ENCODE measurements around the gene ARHGEF4. TPM values are rescaled to one million over a fixed set of nuclear protein-coding genes. Genes with fewer than 3 reads are reported as not detected.

The ARHGEF4 gene
- polyA plus RNA-seq, 3 donors, result 0.05 TPM; not detected in 2

GRCh38 chr2:130883496-130883895 lies 46.8 kb downstream of the ARHGEF4 start:
- intact Hi-C loops (cut with micrococcal nuclease), result no loop called here
- Histone ChIP-seq H3K9ac (ENCODE audit: insufficient read depth, low read length, poor library complexity, severe bottlenecking) (no peak overlapping the region), H3K27me3 (ENCODE audit: control insufficient read depth in 2 of 2, insufficient read depth in 2 of 2, low read length in 2 of 2) (no peaks in the 10 kb centered on the region), H4K20me1 (ENCODE audit: insufficient read depth, low read length) (no peaks in the 10 kb centered on the region), H3K4me3 (replicated peaks in 1 of 3; ENCODE audit: low read depth in 2 of 3, low read length in 3 of 3) (no peak overlapping the region), H3K9me3 (replicated peaks in 1 of 2; ENCODE audit: control insufficient read depth in 1 of 2, insufficient read depth in 1 of 2, low read length in 2 of 2) (no peaks in the 10 kb centered on the region), H3K36me3 (replicated peaks in 1 of 2; ENCODE audit: control insufficient read depth in 1 of 2, insufficient read depth in 2 of 2, low read length in 2 of 2) (no peaks in the 10 kb centered on the region), H3K4me2 (replicated peaks; ENCODE audit: extremely low read depth, low read length, poor library complexity, severe bottlenecking) (no peak overlapping the region), H3K4me1 (ENCODE audit: control insufficient read depth in 1 of 2, insufficient read depth in 2 of 2, low read length in 2 of 2) (no peaks in the 10 kb centered on the region), H3K27ac (ENCODE audit: low read depth in 1 of 2, low read length in 2 of 2) (no peak overlapping the region), H3K79me2 (ENCODE audit: insufficient read depth, low read length) (no peaks in the 10 kb centered on the region), H2AFZ (ENCODE audit: insufficient read depth, low read depth, low read length, poor library complexity, severe bottlenecking) (no peak overlapping the region)
- 84% methylated on average over 4 of the region's 4 CpGs for WGBS (ENCODE audit: insufficient coverage)
- TF ChIP-seq CTCF (IDR thresholded peaks at IDR 0.05), result no peak
- no peak for DNase-seq
- Mint-ChIP-seq H3K27me3 (ENCODE audit: low read depth in 3 of 3) (peaks cover 2 to 6% (median 6%) of the 10 kb centered on the region in 3 donors), H3K36me3 (no peaks in the 10 kb centered on the region), H3K4me1 (no peaks in the 10 kb centered on the region), H3K4me3 (no peak overlapping the region), H3K9me3 (peaks cover 0 to 3% (median 2%) of the 10 kb centered on the region in 7 donors), H3K27ac (no peak overlapping the region)

GRCh38 chr2:130884013-130884412 lies 47.3 kb downstream of the ARHGEF4 start:
- Histone ChIP-seq H3K27ac (ENCODE audit: low read depth in 1 of 2, low read length in 2 of 2) (no peak overlapping the region), H3K36me3 (replicated peaks in 1 of 2; ENCODE audit: control insufficient read depth in 1 of 2, insufficient read depth in 2 of 2, low read length in 2 of 2) (no peaks in the 10 kb centered on the region), H2AFZ (ENCODE audit: insufficient read depth, low read depth, low read length, poor library complexity, severe bottlenecking) (no peak overlapping the region), H3K27me3 (ENCODE audit: control insufficient read depth in 2 of 2, insufficient read depth in 2 of 2, low read length in 2 of 2) (no peaks in the 10 kb centered on the region), H3K4me2 (replicated peaks; ENCODE audit: extremely low read depth, low read length, poor library complexity, severe bottlenecking) (no peak overlapping the region), H3K4me3 (replicated peaks in 1 of 3; ENCODE audit: low read depth in 2 of 3, low read length in 3 of 3) (no peak overlapping the region), H4K20me1 (ENCODE audit: insufficient read depth, low read length) (no peaks in the 10 kb centered on the region), H3K9me3 (replicated peaks in 1 of 2; ENCODE audit: control insufficient read depth in 1 of 2, insufficient read depth in 1 of 2, low read length in 2 of 2) (no peaks in the 10 kb centered on the region), H3K4me1 (ENCODE audit: control insufficient read depth in 1 of 2, insufficient read depth in 2 of 2, low read length in 2 of 2) (no peaks in the 10 kb centered on the region), H3K9ac (ENCODE audit: insufficient read depth, low read length, poor library complexity, severe bottlenecking) (no peak overlapping the region), H3K79me2 (ENCODE audit: insufficient read depth, low read length) (no peaks in the 10 kb centered on the region)
- Mint-ChIP-seq H3K27me3 (ENCODE audit: low read depth in 3 of 3) (peaks cover 5 to 6% (median 6%) of the 10 kb centered on the region in 3 donors), H3K4me1 (no peaks in the 10 kb centered on the region), H3K9me3 (peaks cover 0 to 3% (median 0%) of the 10 kb centered on the region in 7 donors), H3K36me3 (no peaks in the 10 kb centered on the region), H3K27ac (no peak overlapping the region), H3K4me3 (no peak overlapping the region)
- TF ChIP-seq CTCF (IDR thresholded peaks at IDR 0.05), result no peak
- WGBS (ENCODE audit: insufficient coverage), result no CpG with 5 or more reads among the region's 4 CpGs
- intact Hi-C loops (cut with micrococcal nuclease), result no loop called here
- DNase-seq, result no peak

Data from CD14-positive monocyte (primary cell).